Stomach (tissue), 9 donors: Measurements from ENCODE around the gene CMTM4. TPM values are rescaled to one million over a fixed set of nuclear protein-coding genes. Genes with fewer than 3 reads are reported as not detected.
A peak's percentile ranks its signal among the peaks of the same experiment; 100 is the strongest.

Source experiments
- DNase-seq, 2 donors: peaks; one replicate each; pipeline versions ENCODE4 v3.0.0 to v3.0.0-alpha.2; 2013 to 2019
- H3K27ac ChIP-seq, 5 donors: fragments of 200-600 bp in 4 of 5; sonication (generic) in 4 of 5; one replicate each; pipeline ENCODE4 v1.5.1; 2013 to 2019; ENCODE audit warnings: mild to moderate bottlenecking in 1 of 5, moderate library complexity in 1 of 5
- H3K27me3 ChIP-seq, 3 donors: fragments of 200-600 bp; sonication (generic); one replicate each; pipeline ENCODE4 v1.5.1; 2017 to 2019; ENCODE audit warnings: mixed run types in 1 of 3
- H3K36me3 ChIP-seq, 4 donors: fragments of 200-600 bp; sonication (generic); 1 replicate in 3 of 4; 2 replicates in 1 of 4; pipeline ENCODE4 v1.5.1; 2016 to 2019
- H3K4me1 ChIP-seq, 4 donors: fragments of 200-600 bp; sonication (generic); one replicate each; pipeline ENCODE4 v1.5.1; 2016 to 2019
- H3K4me3 ChIP-seq, 4 donors: fragments of 200-600 bp; sonication (generic) in 3 of 4; one replicate each; pipeline ENCODE4 v1.5.1; 2016 to 2019; ENCODE audit warnings: mild to moderate bottlenecking in 1 of 4
- H3K9me3 ChIP-seq, 4 donors: fragments of 200-600 bp; sonication (generic); one replicate each; pipeline ENCODE4 v1.5.1; 2016 to 2019
- CTCF ChIP-seq, 7 experiments: fragments of 450-650 bp in 4 of 7; fragments of 200-600 bp in 3 of 7; sonication (generic) in 3 of 7; IDR thresholded peaks; one replicate each; pipeline ENCODE4 v1.5.1; 2016 to 2019; ENCODE audit warnings: antibody characterized with exemption in 7 of 7, control low read depth in 2 of 7, mild to moderate bottlenecking in 1 of 7
- EP300 ChIP-seq: sonication (generic); formaldehyde crosslinking; IDR thresholded peaks from one replicate; pipeline ENCODE4 v1.6.1; 2017; ENCODE audit warnings: antibody characterized with exemption
- POLR2A ChIP-seq, 4 donors: fragments of 450-650 bp; IDR thresholded peaks; one replicate each; pipeline ENCODE4 v1.6.1; 2016; ENCODE audit warnings: antibody characterized with exemption in 4 of 4, control low read depth in 2 of 4, mild to moderate bottlenecking in 1 of 4, moderate library complexity in 1 of 4
- POLR2AphosphoS5 ChIP-seq, 3 donors: sonication (generic); formaldehyde crosslinking; IDR thresholded peaks; one replicate each; pipeline ENCODE4 v1.6.1; 2016; ENCODE audit warnings: antibody characterized with exemption in 3 of 3
- WGBS, 5 donors: extraction: QIAGEN DNeasy Blood & Tissue Kit in 3 of 5; methylation state at CpG; one replicate each; pipeline versions ENCODE4 v1.1.5 to v1.1.7; 2013 to 2018; 5-methylcytosine and 5-hydroxymethylcytosine counted together
- intact Hi-C: fragments of 100-400 bp; cut with DNase I; formaldehyde crosslinking; loops from one replicate; pipeline ENCODE4 v1.15.1; 2023; ENCODE audit warnings: low total_unique reads
- polyA plus RNA-seq, 3 donors: library from polyadenylated mRNA; stranded (reverse); fragments of 200-250 nt; gene quantifications; one replicate each; pipeline ENCODE4 v1.2.3, GENCODE V29; 2013
- total RNA-seq, 5 donors: library from RNA; depleted of rRNA; stranded (reverse); fragments of >200 nt; gene quantifications; one replicate each; pipeline versions ENCODE4 v1.1.0 to v1.2.3, GENCODE V29; 2014 to 2016
- donor health status: healthy with polysubstance abuse.
- donor health status: Bipolar disorder and iron deficiency.
- donor health status: healthy.

CMTM4 gene
- total and polyA plus RNA-seq, 8 donors: 10.5 to 244 (median 42.1) TPM

GRCh38 chr16:66587881-66588600, 108.5 kb downstream of the CMTM4 start:
- intact Hi-C loops: no loop called here
- H3K9me3 ChIP-seq: no peaks in the 10 kb centered on the region
- no peak for DNase-seq
- H3K4me3 ChIP-seq: peak overlapping the region in 1 of 4 donors; percentile 7
- H3K4me1 ChIP-seq: peaks cover 0 to 11% (median 0%) of the 10 kb centered on the region in 4 donors
- H3K27me3 ChIP-seq: no peaks in the 10 kb centered on the region
- peaks cover 0 to 10% (median 4%) of the 10 kb centered on the region in 4 donors for H3K36me3 ChIP-seq
- 66 to 83% (median 74%) methylated on average over 7 of the region's 7 CpGs for WGBS, 5 donors
- TF ChIP-seq POLR2A (IDR thresholded peaks at IDR 0.05) (no peak), EP300 (no peak), CTCF (IDR thresholded peaks at IDR 0.05) (no peak), POLR2AphosphoS5 (IDR thresholded peaks at IDR 0.05) (no peak)
- no peak overlapping the region for H3K27ac ChIP-seq

GRCh38 chr16:66585481-66586239, 110.9 kb downstream of the CMTM4 start:
- Histone ChIP-seq H3K36me3 (peaks cover 0 to 10% (median 4%) of the 10 kb centered on the region in 4 donors), H3K4me3 (no peak overlapping the region), H3K27me3 (no peaks in the 10 kb centered on the region), H3K9me3 (no peaks in the 10 kb centered on the region), H3K27ac (peak overlapping the region in 1 of 5 donors; percentile 37), H3K4me1 (peaks cover 0 to 11% (median 0%) of the 10 kb centered on the region in 4 donors)
- 61 to 81% (median 77%) methylated on average over 10 of the region's 10 CpGs for WGBS, 5 donors
- TF ChIP-seq CTCF (IDR thresholded peaks at IDR 0.05) (no peak), POLR2A (IDR thresholded peaks at IDR 0.05) (no peak), POLR2AphosphoS5 (IDR thresholded peaks at IDR 0.05) (no peak), EP300 (no peak)
- intact Hi-C loops: no loop called here
- no peak for DNase-seq

- WGBS, 5 donors: 49 to 95% (median 87%) methylated on average over 3 of the region's 3 CpGs
- Histone ChIP-seq H3K27me3 (peaks cover 0 to 24% (median 7%) of the 10 kb centered on the region in 3 donors), H3K36me3 (peaks cover 0 to 5% (median 0%) of the 10 kb centered on the region in 4 donors), H3K27ac (no peak overlapping the region), H3K4me3 (no peak overlapping the region), H3K4me1 (peaks cover 0 to 24% (median 9%) of the 10 kb centered on the region in 4 donors), H3K9me3 (no peaks in the 10 kb centered on the region)
- TF ChIP-seq CTCF (IDR thresholded peaks at IDR 0.05) (no peak), EP300 (no peak), POLR2AphosphoS5 (IDR thresholded peaks at IDR 0.05) (no peak), POLR2A (IDR thresholded peaks at IDR 0.05) (no peak)
- intact Hi-C loops: no loop called here
- no peak for DNase-seq
These were observed 115.1 kb downstream of the CMTM4 start for GRCh38 chr16:66581246-66581952.

GRCh38 chr16:66580605-66581209, 115.8 kb downstream of the CMTM4 start:
- H3K27me3 ChIP-seq: peaks cover 0 to 24% (median 7%) of the 10 kb centered on the region in 3 donors
- DNase-seq: no peak
- H3K36me3 ChIP-seq: no peaks in the 10 kb centered on the region
- TF ChIP-seq EP300 (no peak), CTCF (IDR thresholded peaks at IDR 0.05) (no peak), POLR2A (IDR thresholded peaks at IDR 0.05) (no peak), POLR2AphosphoS5 (IDR thresholded peaks at IDR 0.05) (no peak)
- no peak overlapping the region for H3K4me3 ChIP-seq
- no peak overlapping the region for H3K27ac ChIP-seq
- peaks cover 0 to 18% (median 9%) of the 10 kb centered on the region in 4 donors for H3K4me1 ChIP-seq
- no peaks in the 10 kb centered on the region for H3K9me3 ChIP-seq
- WGBS, 5 donors: 74 to 81% (median 79%) methylated on average over 4 of the region's 4 CpGs
- intact Hi-C loops: no loop called here
